Heart left ventricle (tissue), 13 donors: ENCODE results near the gene BCL2.

ENCODE experiments used
- CTCF ChIP-seq, 12 donors: fragments of 200-600 bp; sonication (generic) in 4 of 12; IDR thresholded peaks; one replicate each; pipeline versions ENCODE4 v1.5.0 to v1.8.0; 2018 to 2022; ENCODE audit warnings: antibody characterized with exemption in 12 of 12, mild to moderate bottlenecking in 5 of 12
- POLR2A ChIP-seq, 2 donors: fragments of 450-650 bp; IDR thresholded peaks; one replicate each; pipeline ENCODE4 v1.6.1; 2017; ENCODE audit warnings: antibody characterized with exemption in 2 of 2, mild to moderate bottlenecking in 2 of 2, moderate library complexity in 2 of 2
- donor health status: ischemic (EF 13 %, LVEDD 7.1; RV severe dilation, severe dysfunction).
- donor health status: DM: no; HTN: yes; CAD: no.
- donor health status: DM: no; HTN: no; CAD: no.
- donor health status: ischemic (EF 25% LVEDD 6.9; RV normal size, moderate dysfunction).
- donor health status: ischemic (EF 25% LVEDD 5.7; RV mildly dilated, moderate dysfunction).
- donor health status: ischemic (EF 35%, LVEDD 5.7; RV mildly dilated, moderate dysfunction).
- donor health status: nonischemic (EF 11% LVEDD 7.7; RV severe dilation, severe dysfunction).
- donor health status: DM: yes; HTN: yes; CAD: no.
- donor health status: PGD.
- donor health status: ischemic (EF 29% LVEDD 5.4; RV normal size, mild dysfunction).
- donor health status: nonischemic (EF 23%, LVEDD 6.1; RV moderate dilation, normal function).

- TF ChIP-seq POLR2A (IDR thresholded peaks at IDR 0.05): no peak
- no peak for TF ChIP-seq CTCF (IDR thresholded peaks at IDR 0.05)
These were observed 109.0 kb downstream of the BCL2 start for GRCh38 chr18:63210521-63210920.
